Activated CD4-positive, alpha-beta memory T cell treated with anti-CD3 and anti-CD28 coated beads, Interleukin-2, amount 10 ng/mL, durations not matched to agents 7 days and 5 days (primary cell): Measurements from ENCODE around the gene TADA1. TPM values are rescaled to one million over a fixed set of nuclear protein-coding genes. Genes with fewer than 3 reads are reported as not detected.
A peak's percentile ranks its signal among the peaks of the same experiment; 100 is the strongest.

Experiments used
- CTCF ChIA-PET: fragments of 350-600 bp; sonication (Branson Sonifier 250); formaldehyde crosslinking; loops from one replicate; lab custom pipeline; 2021; ENCODE audit warnings: antibody characterized with exemption, inconsistent platforms; lab: Charles Lee
- POLR2A ChIA-PET: fragments of 350-600 bp; sonication (Branson Sonifier 250); formaldehyde crosslinking; loops from one replicate; lab custom pipeline; 2021; ENCODE audit warnings: antibody characterized with exemption; lab: Charles Lee
- DNase-seq: peaks from one replicate; pipeline ENCODE4 v3.0.0-alpha.2; 2020
- H3K27ac Mint-ChIP-seq: one replicate; pipeline ENCODE4 v1.8.0; 2021; ENCODE audit warnings: mild to moderate bottlenecking, mixed read lengths
- H3K27me3 Mint-ChIP-seq: one replicate; pipeline ENCODE4 v1.8.0; 2021; ENCODE audit warnings: mixed read lengths
- H3K36me3 Mint-ChIP-seq: one replicate; pipeline ENCODE4 v1.8.0; 2021; ENCODE audit warnings: low read depth, mixed read lengths
- H3K4me1 Mint-ChIP-seq: one replicate; pipeline ENCODE4 v1.8.0; 2021; ENCODE audit warnings: mixed read lengths
- H3K4me3 Mint-ChIP-seq: one replicate; pipeline ENCODE4 v1.8.0; 2021; ENCODE audit warnings: mild to moderate bottlenecking, mixed read lengths
- H3K9me3 Mint-ChIP-seq: one replicate; pipeline ENCODE4 v1.8.0; 2021; ENCODE audit warnings: mixed read lengths
- total RNA-seq, 2 experiments: library from RNA; stranded (reverse); gene quantifications; one replicate each; pipeline ENCODE4 v1.2.3, GENCODE V29; 2021

The TADA1 gene
- total RNA-seq, 2 experiments from 2014 or later: 17.0 to 17.9 TPM

DNA sequence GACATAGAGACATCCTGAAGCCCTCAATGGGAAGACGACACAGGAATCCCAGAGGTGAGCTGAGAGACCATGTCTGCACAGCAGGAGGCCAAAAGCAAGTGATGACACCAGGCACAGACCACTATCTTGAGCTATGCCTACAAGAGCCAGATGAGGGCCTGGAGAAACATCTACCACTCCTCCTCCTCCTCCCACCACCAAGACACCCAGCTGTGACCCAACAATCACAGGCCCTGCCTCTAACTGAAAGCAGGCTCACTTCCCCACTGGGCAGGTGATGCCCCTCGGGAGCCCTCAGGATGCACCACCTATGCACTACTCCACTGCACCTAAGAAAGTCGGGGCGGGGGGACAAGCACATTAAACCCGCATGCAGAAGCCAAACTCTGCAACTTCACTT, 16.5 kb downstream of the TADA1 start:
- Mint-ChIP-seq H3K27ac (no peak overlapping the region), H3K4me3 (no peak overlapping the region), H3K36me3 (peaks cover 54% of the 10 kb centered on the region), H3K4me1 (peaks cover 3% of the 10 kb centered on the region), H3K9me3 (no peaks in the 10 kb centered on the region), H3K27me3 (no peaks in the 10 kb centered on the region)
- no peak for DNase-seq
- CTCF ChIA-PET: no interaction called here
- POLR2A ChIA-PET: interaction anchor here (0.6 to 1.0 kb wide), 2 partner anchors 12 to 127 kb away, joined by 3 read pairs; no protein-coding TSS in a partner anchor

DNA sequence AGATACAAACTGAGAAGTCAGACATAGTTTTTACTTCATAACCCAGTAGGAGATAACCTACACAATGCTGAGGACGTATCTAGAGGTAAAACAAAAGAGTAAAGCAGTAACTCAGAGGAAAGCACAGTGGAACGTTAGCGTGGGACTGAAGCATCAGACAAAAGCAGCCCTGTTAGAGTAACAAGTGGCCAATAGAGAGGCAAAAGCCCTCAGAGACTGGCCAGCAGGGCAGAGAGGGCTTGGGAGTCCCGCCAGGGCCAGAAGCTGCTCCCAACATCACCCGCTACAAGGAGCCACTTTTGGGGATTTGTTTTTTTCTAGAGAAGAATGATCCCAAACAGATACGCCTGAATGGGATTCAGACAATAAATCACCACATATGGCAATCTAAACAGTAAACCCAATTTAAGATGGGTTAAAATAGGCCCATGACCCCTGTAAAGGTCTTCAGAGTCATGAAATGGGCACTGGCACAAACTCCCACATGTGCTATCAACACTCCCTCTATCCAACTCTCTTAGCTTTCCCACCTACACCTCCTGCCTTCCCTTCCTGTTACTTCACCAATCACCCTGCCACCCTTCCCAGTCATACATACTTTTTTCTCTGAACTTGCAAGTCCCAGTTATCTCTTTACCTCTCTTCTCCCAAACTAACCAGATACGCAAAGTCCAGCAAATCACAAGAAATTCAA, 17.2 kb downstream of the TADA1 start:
- Mint-ChIP-seq H3K9me3 (no peaks in the 10 kb centered on the region), H3K4me3 (no peak overlapping the region), H3K27me3 (no peaks in the 10 kb centered on the region), H3K36me3 (peaks cover 55% of the 10 kb centered on the region), H3K27ac (no peak overlapping the region), H3K4me1 (peaks cover 3% of the 10 kb centered on the region)
- DNase-seq: no peak
- ChIA-PET POLR2A (interaction anchor here (1.0 kb wide), 2 partner anchors 11 to 13 kb away, joined by 3 read pairs; no protein-coding TSS in a partner anchor), CTCF (interaction anchor here (1.4 kb wide), 1 partner anchor 46 kb away, joined by 4 read pairs; no protein-coding TSS in a partner anchor)

DNA sequence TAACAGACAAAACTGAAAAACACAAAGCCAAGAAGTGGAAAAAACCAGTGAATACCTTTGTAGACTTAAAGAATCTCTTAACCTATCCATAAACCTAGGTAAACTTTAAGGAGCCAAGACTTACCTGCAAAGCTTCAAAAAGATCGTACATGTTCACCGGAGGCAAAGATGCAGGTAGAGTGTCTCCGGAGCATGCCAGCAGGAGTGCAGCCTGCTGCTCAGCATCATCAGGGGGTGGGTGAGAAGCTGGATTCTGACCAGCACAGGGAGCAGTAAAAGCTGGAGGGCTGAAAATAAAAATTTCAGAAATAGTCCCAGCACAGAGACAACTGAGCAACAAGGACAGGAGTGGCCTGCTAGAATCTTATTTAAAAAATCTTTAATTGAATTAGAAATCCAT, 18.1 kb downstream of the TADA1 start:
- DNase-seq: no peak
- H3K27ac Mint-ChIP-seq: no peak overlapping the region
- peaks cover 4% of the 10 kb centered on the region for H3K4me1 Mint-ChIP-seq
- H3K27me3 Mint-ChIP-seq: no peaks in the 10 kb centered on the region
- ChIA-PET POLR2A (interaction anchor here (1.0 kb wide), 1 partner anchor 12 kb away, joined by 3 read pairs; no protein-coding TSS in a partner anchor), CTCF (interaction anchor here (1.4 kb wide), 1 partner anchor 47 kb away, joined by 4 read pairs; no protein-coding TSS in a partner anchor)
- H3K36me3 Mint-ChIP-seq: peaks cover 64% of the 10 kb centered on the region
- no peaks in the 10 kb centered on the region for H3K9me3 Mint-ChIP-seq
- no peak overlapping the region for H3K4me3 Mint-ChIP-seq

DNA sequence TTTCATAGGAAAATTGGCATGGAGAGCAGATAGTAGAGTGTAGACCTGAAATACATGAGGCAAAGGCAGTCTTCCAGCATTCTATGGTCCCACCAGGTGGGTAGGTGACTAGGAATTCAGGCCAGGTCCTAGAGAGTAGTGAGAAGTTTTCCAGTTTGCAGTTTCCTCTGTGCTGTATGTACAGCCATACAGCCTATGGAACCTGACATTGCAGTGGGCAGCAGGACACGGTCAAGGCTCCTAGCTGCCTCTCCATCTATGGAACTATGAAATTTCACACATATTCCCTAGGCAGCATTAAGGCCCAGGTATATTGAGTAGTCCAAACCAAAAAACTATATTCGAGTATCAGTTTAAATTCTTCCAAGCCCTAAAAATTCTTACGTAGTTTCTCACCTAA, 20.5 kb downstream of the TADA1 start:
- no peak overlapping the region for H3K27ac Mint-ChIP-seq
- H3K4me3 Mint-ChIP-seq: no peak overlapping the region
- peaks cover 19% of the 10 kb centered on the region for H3K4me1 Mint-ChIP-seq
- ChIA-PET POLR2A (interaction anchor here (0.6 kb wide), 1 partner anchor 14 kb away, joined by 4 read pairs; no protein-coding TSS in a partner anchor), CTCF (interaction anchor here (0.8 to 1.1 kb wide), 2 partner anchors 9 to 204 kb away, joined by 3 read pairs; no protein-coding TSS in a partner anchor)
- DNase-seq: no peak
- H3K9me3 Mint-ChIP-seq: no peaks in the 10 kb centered on the region
- H3K27me3 Mint-ChIP-seq: no peaks in the 10 kb centered on the region
- H3K36me3 Mint-ChIP-seq: peaks cover 69% of the 10 kb centered on the region

DNA sequence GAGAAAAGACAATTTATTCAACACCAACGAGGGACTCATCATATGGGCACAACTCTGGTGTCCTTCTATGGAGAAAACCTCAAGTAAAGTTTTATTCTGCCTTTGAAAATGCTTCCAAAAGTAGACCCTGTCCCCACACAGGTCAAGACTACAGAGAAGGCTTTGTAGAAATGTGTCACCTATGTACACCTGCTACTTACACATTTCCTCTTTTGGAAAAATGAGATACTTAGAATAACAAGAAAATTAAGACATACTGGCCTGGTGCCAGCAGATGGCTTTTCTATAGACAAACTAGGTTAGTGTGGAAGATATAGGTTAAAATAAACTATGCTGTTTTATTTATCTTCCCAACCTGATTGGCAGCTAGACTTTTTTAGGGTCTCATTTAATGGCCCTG, 23.1 kb downstream of the TADA1 start:
- no peak for DNase-seq
- ChIA-PET CTCF (no interaction called here), POLR2A (no interaction called here)
- Mint-ChIP-seq H3K36me3 (peaks cover 80% of the 10 kb centered on the region), H3K27me3 (no peaks in the 10 kb centered on the region), H3K9me3 (no peaks in the 10 kb centered on the region), H3K27ac (no peak overlapping the region), H3K4me1 (peaks cover 22% of the 10 kb centered on the region), H3K4me3 (no peak overlapping the region)

DNA sequence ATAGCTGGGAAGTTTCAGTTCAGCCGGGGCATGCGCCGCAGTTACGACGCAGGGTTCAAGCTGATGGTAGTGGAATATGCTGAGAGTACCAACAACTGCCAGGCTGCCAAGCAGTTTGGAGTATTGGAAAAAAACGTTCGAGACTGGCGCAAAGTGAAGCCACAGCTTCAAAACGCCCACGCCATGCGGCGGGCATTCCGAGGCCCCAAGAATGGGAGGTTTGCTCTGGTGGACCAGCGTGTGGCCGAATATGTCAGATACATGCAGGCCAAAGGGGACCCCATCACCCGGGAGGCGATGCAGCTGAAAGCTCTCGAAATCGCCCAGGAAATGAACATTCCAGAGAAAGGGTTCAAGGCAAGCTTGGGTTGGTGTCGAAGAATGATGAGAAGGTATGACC, 26.9 kb downstream of the TADA1 start:
- Mint-ChIP-seq H3K4me3 (no peak overlapping the region), H3K27me3 (no peaks in the 10 kb centered on the region), H3K36me3 (peaks cover 91% of the 10 kb centered on the region), H3K9me3 (no peaks in the 10 kb centered on the region), H3K27ac (no peak overlapping the region), H3K4me1 (peaks cover 45% of the 10 kb centered on the region)
- no peak for DNase-seq
- CTCF ChIA-PET: no interaction called here
- POLR2A ChIA-PET: interaction anchor here (1.6 to 3.2 kb wide), 2 partner anchors 9 to 27 kb away, joined by 10 to 12 read pairs; partner anchors contain the start of genes POGK and TADA1

DNA sequence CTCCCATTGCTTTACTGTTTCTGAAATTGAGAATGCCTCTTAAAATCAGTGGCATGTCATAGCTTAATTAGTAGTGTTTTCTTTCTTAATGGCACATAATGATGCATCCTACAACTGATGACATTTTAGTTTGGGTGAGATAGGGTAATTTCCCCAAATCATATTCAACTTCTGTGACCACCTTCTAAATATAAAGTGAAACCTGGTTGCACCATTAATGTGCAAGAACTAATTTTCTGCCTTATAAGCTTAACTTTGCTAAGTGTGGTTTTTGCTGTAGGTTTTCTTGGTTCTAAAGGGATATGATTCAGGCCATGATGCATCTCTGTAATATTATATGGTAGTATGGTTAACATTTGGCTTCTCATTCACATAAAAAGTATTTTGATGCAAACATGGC, 27.9 kb downstream of the TADA1 start:
- Mint-ChIP-seq H3K27ac (peak overlapping the region; percentile 45), H3K36me3 (peaks cover 91% of the 10 kb centered on the region), H3K9me3 (no peaks in the 10 kb centered on the region), H3K27me3 (no peaks in the 10 kb centered on the region), H3K4me1 (peaks cover 53% of the 10 kb centered on the region), H3K4me3 (no peak overlapping the region)
- DNase-seq: no peak
- CTCF ChIA-PET: interaction anchor here (1.0 kb wide), 1 partner anchor 27 kb away, joined by 3 read pairs; no protein-coding TSS in a partner anchor
- POLR2A ChIA-PET: interaction anchor here (1.0 to 3.2 kb wide), 5 partner anchors 8 to 28 kb away, joined by 3 to 12 read pairs (median 3); partner anchors contain the start of genes POGK and TADA1

DNA sequence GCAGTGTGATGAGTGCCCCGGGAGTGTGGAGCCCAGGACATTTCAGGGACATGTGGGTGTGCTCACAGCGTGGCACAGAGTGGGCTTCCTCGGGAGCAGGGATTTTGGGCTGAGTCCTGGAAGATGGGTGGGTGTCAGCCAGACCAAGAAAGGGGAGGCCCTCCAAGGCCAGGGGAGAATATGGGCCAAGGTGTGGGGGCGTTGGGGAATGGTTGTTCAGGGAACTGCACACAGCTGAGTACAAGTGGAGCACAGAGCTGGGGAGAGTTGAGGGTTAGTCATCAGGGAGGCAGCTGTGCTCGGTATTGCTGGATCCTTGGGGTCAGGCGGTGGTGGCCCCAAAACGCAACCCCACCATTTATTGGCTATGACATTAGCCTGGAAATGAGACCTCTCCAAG, 31.3 kb downstream of the TADA1 start:
- no peaks in the 10 kb centered on the region for H3K9me3 Mint-ChIP-seq
- no peak for DNase-seq
- CTCF ChIA-PET: no interaction called here
- peaks cover 57% of the 10 kb centered on the region for H3K4me1 Mint-ChIP-seq
- H3K27ac Mint-ChIP-seq: no peak overlapping the region
- H3K27me3 Mint-ChIP-seq: no peaks in the 10 kb centered on the region
- POLR2A ChIA-PET: interaction anchor here (1.3 kb wide), 1 partner anchor 30 kb away, joined by 4 read pairs; no protein-coding TSS in a partner anchor
- H3K4me3 Mint-ChIP-seq: no peak overlapping the region
- H3K36me3 Mint-ChIP-seq: peaks cover 84% of the 10 kb centered on the region

DNA sequence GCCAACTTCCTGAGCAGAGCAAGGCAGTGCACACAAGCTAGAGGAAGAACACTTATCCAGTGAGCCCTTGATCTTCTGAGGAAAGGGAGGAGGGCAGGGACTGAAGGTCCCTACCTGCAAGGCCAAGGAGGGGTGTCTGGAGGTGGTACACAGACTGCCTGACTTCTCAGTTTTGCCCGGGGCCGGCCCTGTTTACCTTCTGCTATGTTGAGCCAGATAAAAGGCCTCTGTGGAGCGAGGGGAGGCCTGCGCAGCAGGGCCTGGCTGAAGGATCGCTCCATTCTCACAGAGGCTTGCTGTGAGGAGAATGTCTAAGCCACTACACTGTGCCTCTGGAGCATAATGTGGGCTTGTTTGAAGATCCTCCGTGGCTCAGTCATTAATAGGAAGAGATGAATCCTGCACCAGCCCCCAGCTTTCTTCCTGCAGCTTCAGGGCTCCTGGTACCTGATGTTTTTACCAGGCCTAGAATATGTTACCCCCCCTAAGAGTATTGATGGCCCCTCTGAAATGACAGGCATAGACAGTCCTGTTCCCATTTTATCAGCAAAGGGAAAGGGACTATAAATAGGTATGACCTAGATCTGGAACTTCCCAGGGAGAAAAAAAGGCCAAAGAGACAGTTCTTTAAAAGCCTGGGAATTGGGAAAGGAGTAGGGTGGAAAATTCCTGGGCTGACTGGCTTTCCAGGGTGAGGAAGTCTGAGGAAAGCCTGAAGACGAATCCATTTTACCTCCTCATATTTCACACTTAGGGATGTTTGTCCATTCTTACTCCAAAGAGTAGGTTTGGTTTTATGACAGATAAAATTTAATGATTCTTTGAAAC, 32.1 kb downstream of the TADA1 start:
- no peak for DNase-seq
- Mint-ChIP-seq H3K27me3 (no peaks in the 10 kb centered on the region), H3K4me3 (no peak overlapping the region), H3K36me3 (peaks cover 76% of the 10 kb centered on the region), H3K9me3 (no peaks in the 10 kb centered on the region), H3K4me1 (peaks cover 59% of the 10 kb centered on the region), H3K27ac (no peak overlapping the region)
- ChIA-PET POLR2A (no interaction called here), CTCF (interaction anchor here (1.3 kb wide), 1 partner anchor 376 kb away, joined by 3 read pairs; no protein-coding TSS in a partner anchor)

DNA sequence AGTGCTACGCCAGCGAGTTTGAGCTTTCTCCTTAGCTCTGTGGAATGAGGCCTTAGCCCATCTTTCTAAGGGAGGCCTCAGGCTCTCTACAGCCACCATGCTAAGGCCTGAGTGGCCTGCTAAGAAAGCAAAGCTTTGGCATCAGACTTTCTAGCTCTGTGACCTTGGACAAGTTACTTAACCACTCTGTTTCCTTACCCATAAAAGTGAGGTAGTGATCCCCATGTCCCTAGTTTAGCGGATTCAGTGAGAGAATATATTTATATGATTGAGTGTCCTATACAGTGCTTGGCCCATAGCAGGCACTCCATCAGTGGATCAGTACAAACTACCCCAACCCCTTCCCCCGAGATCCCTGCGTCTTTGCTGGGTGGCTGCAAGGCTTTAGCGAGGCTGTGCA, 32.7 kb downstream of the TADA1 start:
- no peak overlapping the region for H3K4me3 Mint-ChIP-seq
- ChIA-PET POLR2A (no interaction called here), CTCF (interaction anchor here (1.3 kb wide), 1 partner anchor 377 kb away, joined by 3 read pairs; no protein-coding TSS in a partner anchor)
- no peaks in the 10 kb centered on the region for H3K27me3 Mint-ChIP-seq
- H3K36me3 Mint-ChIP-seq: peaks cover 69% of the 10 kb centered on the region
- no peak overlapping the region for H3K27ac Mint-ChIP-seq
- no peaks in the 10 kb centered on the region for H3K9me3 Mint-ChIP-seq
- no peak for DNase-seq
- H3K4me1 Mint-ChIP-seq: peaks cover 63% of the 10 kb centered on the region

DNA sequence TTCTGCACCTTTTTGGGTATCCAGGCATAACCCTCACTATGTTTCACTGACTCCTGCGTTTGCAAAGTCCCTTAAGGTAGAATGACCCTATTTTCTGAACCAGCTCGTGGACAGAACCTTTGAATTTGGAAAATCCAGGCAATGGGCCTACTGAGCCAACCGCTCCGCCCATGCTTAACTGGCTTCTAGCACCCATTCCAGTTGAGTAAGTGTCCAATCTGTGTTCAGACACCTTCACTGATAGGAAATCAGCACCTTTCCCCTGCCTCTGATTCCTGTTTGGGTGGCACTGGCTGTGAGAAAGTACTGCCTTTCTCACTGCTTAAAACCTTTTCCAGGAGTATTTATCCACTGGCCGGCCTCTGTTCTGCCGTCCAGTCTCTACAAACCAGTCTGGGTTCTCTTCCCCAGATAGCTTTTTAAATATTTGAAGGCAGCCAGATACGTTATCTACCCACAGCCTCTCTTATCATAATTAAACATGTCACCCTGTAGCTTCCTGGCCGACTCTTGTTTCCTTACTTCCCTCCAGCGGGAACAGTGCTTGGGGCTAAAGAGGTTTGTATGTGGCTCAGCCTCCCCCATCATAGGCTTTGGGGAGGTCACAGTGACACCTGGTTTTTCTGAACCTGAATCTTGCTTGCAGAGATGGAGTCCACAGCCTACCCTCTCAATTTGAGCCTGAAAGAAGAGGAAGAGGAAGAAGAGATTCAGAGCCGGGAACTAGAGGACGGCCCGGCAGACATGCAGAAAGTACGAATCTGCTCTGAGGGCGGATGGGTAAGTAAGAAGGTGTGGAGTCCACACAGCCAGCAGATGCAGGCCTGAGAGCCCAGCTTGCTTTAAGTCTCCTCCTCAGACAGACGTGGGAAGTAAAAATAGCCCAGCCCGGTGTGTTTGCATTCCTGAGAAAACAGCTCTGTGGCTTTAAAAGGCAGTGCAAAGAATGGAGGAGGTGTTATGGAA, 35.5 kb downstream of the TADA1 start:
- DNase-seq: no peak
- no peaks in the 10 kb centered on the region for H3K9me3 Mint-ChIP-seq
- peak overlapping the region; percentile 73 for H3K27ac Mint-ChIP-seq
- ChIA-PET POLR2A (interaction anchor here (0.7 to 3.9 kb wide), 10 partner anchors 8 to 1097 kb away, joined by 3 to 30 read pairs (median 6); partner anchors contain the start of genes MPC2, POU2F1, TADA1 and TMCO1), CTCF (interaction anchor here (2.4 kb wide), 1 partner anchor 35 kb away, joined by 9 read pairs; the partner anchor contains the start of gene TADA1)
- peaks cover 48% of the 10 kb centered on the region for H3K4me1 Mint-ChIP-seq
- peak overlapping the region; percentile 82 for H3K4me3 Mint-ChIP-seq
- H3K27me3 Mint-ChIP-seq: peaks cover 2% of the 10 kb centered on the region
- H3K36me3 Mint-ChIP-seq: peaks cover 43% of the 10 kb centered on the region
